ENCODE data around the gene MCEMP1. TPM values are rescaled to one million over a fixed set of nuclear protein-coding genes. Genes with fewer than 3 reads are reported as not detected.

The MCEMP1 gene
- total RNA-seq (2016; rRNA removed; fragmentation: Illumina TruSeq; extraction: Trizol): not detected in 2 replicates
- not detected in 2 replicates for total RNA-seq (2016; cell fraction: cytosol; rRNA removed; fragmentation: Illumina TruSeq; extraction: Trizol; ENCODE audit: low read depth)
- not detected in 2 replicates for total RNA-seq (2016; cell fraction: insoluble cytoplasmic fraction; rRNA removed; fragmentation: Illumina TruSeq; extraction: Trizol)
- total RNA-seq (2016; cell fraction: membrane; rRNA removed; fragmentation: Illumina TruSeq; extraction: Trizol): not detected in 2 replicates
- total RNA-seq (2016; cell fraction: nucleus; rRNA removed; fragmentation: Illumina TruSeq; extraction: Trizol): not detected in 2 replicates
- polyA plus RNA-seq (2011; rRNA removed): not detected in 2 replicates
- 0.04 TPM in 1 of 2 replicates, not detected in the other for polyA plus RNA-seq (2011; cell fraction: cytosol; rRNA removed)
- not detected in 2 replicates for polyA plus RNA-seq (2011; cell fraction: nucleus; rRNA removed)
- polyA plus RNA-seq (2012): not detected in 2 replicates
- polyA plus RNA-seq (2016; cell fraction: cytosol; fragmentation: Illumina TruSeq; extraction: Trizol; ENCODE audit: low read depth): not detected in 2 replicates
- polyA plus RNA-seq (2016; cell fraction: insoluble cytoplasmic fraction; fragmentation: Illumina TruSeq; extraction: Trizol; ENCODE audit: low read depth): not detected in 2 replicates
- not detected in 2 replicates for polyA plus RNA-seq (2016; cell fraction: membrane; fragmentation: Illumina TruSeq; extraction: Trizol; ENCODE audit: low read depth)
- polyA plus RNA-seq (2016; cell fraction: nucleus; fragmentation: Illumina TruSeq; extraction: Trizol; ENCODE audit: insufficient read depth, low read depth): not detected in 2 replicates
- not detected in 2 replicates for polyA minus RNA-seq (2011; rRNA and poly(A)+ RNA removed; ENCODE audit: low replicate concordance)
- not detected in 2 replicates for polyA minus RNA-seq (2011; cell fraction: cytosol; rRNA and poly(A)+ RNA removed)
- not detected in 2 replicates for polyA minus RNA-seq (2011; cell fraction: nucleus; rRNA and poly(A)+ RNA removed)
- not detected for Bru-seq, nascent RNA
- not detected for BruChase-seq, experiment 1, labeled RNA remaining after a 6-hour chase
- not detected for BruChase-seq, experiment 2, labeled RNA remaining after a 2-hour chase
- long read RNA-seq, experiment 1: 0 reads
- long read RNA-seq, experiment 2: 0 reads

GRCh38 chr19:7676854-7677253, at the start of gene MCEMP1:
TSS of gene MCEMP1 (plus strand) at chr19:7677090. CDS start at chr19:7677121, 31 bp downstream.
- H3K9me3 ChIP-seq (ENCODE audit: low read length): no peaks in the 10 kb centered on the region
- in situ Hi-C loops (cut with HindIII; ENCODE audit: extremely low pct_ligation_motif_present, low pct_unique_long_range_greater_than_20kb): no loop called here
- ChIA-PET POLR2A (no interaction called here), CTCF (ENCODE audit: low intra/inter-chr PET ratio, low total read pairs) (no interaction called here)
- FAIRE-seq: no peak
- H3K4me1 ChIP-seq (ENCODE audit: insufficient read depth, low read length): peaks cover 33% of the 10 kb centered on the region
- no peak for ATAC-seq
- TF ChIP-seq SP5 (CRISPR knock-in tag; IDR thresholded peaks at IDR 0.05; ENCODE audit: borderline replicate concordance, low read depth): no peak
- no peak within 1 kb of the TSS for H3K4me3 ChIP-seq (replicated peaks in 1 of 3; ENCODE audit: insufficient read depth in 1 of 3, low read depth in 2 of 3, low read length in 3 of 3)
- no peaks in the 10 kb centered on the region for H3K36me3 ChIP-seq (replicated peaks in 1 of 2; ENCODE audit: control insufficient read depth in 1 of 2, insufficient read depth in 2 of 2, low read length in 2 of 2)
- WGBS (ENCODE audit: low lambda C conversion rate): 16% methylated on average over 10 of the region's 10 CpGs
- no peak within 1 kb of the TSS for H3K27ac ChIP-seq (ENCODE audit: extremely low read length, insufficient read depth, low read length)
- H3K9ac ChIP-seq (ENCODE audit: insufficient read depth, low read depth, low read length): no peak within 1 kb of the TSS
- intact Hi-C loops (cut with micrococcal nuclease; ENCODE audit: unreplicated experiment): no loop called here
- no TSS peak for BruUV-seq (replicated peaks)
- peaks cover 3 to 22% of the 10 kb centered on the region in 2 experiments; a peak in 2 of 5 replicates for H3K27me3 ChIP-seq (ENCODE audit: control insufficient read depth in 1 of 2, insufficient read depth in 2 of 2, low read length in 2 of 2)
- DNase-seq (ENCODE audit: low spot score): no peak
- no peak within 1 kb of the TSS for H2AFZ ChIP-seq (ENCODE audit: low read length)
- no peaks in the 10 kb centered on the region for H4K20me1 ChIP-seq (ENCODE audit: insufficient read depth, low read length)
- peaks cover 5% of the 10 kb centered on the region for H3K79me2 ChIP-seq (ENCODE audit: insufficient read depth, low read length)
- no peak within 1 kb of the TSS for H3K4me2 ChIP-seq (ENCODE audit: low read depth, low read length)

GRCh38 chr19:7627166-7627565, 49.7 kb upstream of the MCEMP1 start:
- POLR2A ChIA-PET: no interaction called here
- no peak overlapping the region for H2AFZ ChIP-seq (ENCODE audit: low read length)
- WGBS (ENCODE audit: low lambda C conversion rate): 98% methylated on average over 20 of the region's 24 CpGs
- H3K4me3 ChIP-seq (replicated peaks in 1 of 3; ENCODE audit: insufficient read depth in 1 of 3, low read depth in 2 of 3, low read length in 3 of 3): no peak overlapping the region
- no peak for DNase-seq (ENCODE audit: low spot score)
- no peak overlapping the region for H3K27ac ChIP-seq (ENCODE audit: extremely low read length, insufficient read depth, low read length)
- intact Hi-C loops (cut with micrococcal nuclease; ENCODE audit: unreplicated experiment): no loop called here
- H3K9me3 ChIP-seq (ENCODE audit: low read length): no peaks in the 10 kb centered on the region
- no peak overlapping the region for H3K9ac ChIP-seq (ENCODE audit: insufficient read depth, low read depth, low read length)
- no peaks in the 10 kb centered on the region; a peak in 2 of 5 replicates for H3K27me3 ChIP-seq (ENCODE audit: control insufficient read depth in 1 of 2, insufficient read depth in 2 of 2, low read length in 2 of 2)
- peaks cover 14 to 44% of the 10 kb centered on the region in 2 experiments for H3K36me3 ChIP-seq (replicated peaks in 1 of 2; ENCODE audit: control insufficient read depth in 1 of 2, insufficient read depth in 2 of 2, low read length in 2 of 2)
- no peak for ATAC-seq
- CTCF ChIA-PET (ENCODE audit: low intra/inter-chr PET ratio, low total read pairs): no interaction called here
- H3K4me1 ChIP-seq (ENCODE audit: insufficient read depth, low read length): peaks cover 22% of the 10 kb centered on the region
- no peak for FAIRE-seq
- H3K4me2 ChIP-seq (ENCODE audit: low read depth, low read length): no peak overlapping the region
- in situ Hi-C loops (cut with HindIII; ENCODE audit: extremely low pct_ligation_motif_present, low pct_unique_long_range_greater_than_20kb): no loop called here
- peaks cover 38% of the 10 kb centered on the region for H3K79me2 ChIP-seq (ENCODE audit: insufficient read depth, low read length)
- BruUV-seq (replicated peaks): no TSS peak
- H4K20me1 ChIP-seq (ENCODE audit: insufficient read depth, low read length): no peaks in the 10 kb centered on the region
- TF ChIP-seq RORA (CRISPR knock-in tag; IDR thresholded peaks at IDR 0.05) (no peak), ARID3A (IDR thresholded peaks at IDR 0.05; ENCODE audit: low read depth, low read length) (no peak), RBFOX2 (IDR thresholded peaks at IDR 0.05; ENCODE audit: low read depth, low read length) (no peak), SRSF1 (optimal IDR thresholded peaks at IDR 0.05; ENCODE audit: low read depth, low read length) (no peak), SNAPC2 (CRISPR knock-in tag; IDR thresholded peaks at IDR 0.05) (no peak), ZNF572 (CRISPR knock-in tag; IDR thresholded peaks at IDR 0.05) (no peak), NR2F1 (CRISPR knock-in tag; IDR thresholded peaks at IDR 0.05) (no peak), FOXO1 (CRISPR knock-in tag; IDR thresholded peaks at IDR 0.05) (no peak)
- TF ChIP-seq, protein P1, sequence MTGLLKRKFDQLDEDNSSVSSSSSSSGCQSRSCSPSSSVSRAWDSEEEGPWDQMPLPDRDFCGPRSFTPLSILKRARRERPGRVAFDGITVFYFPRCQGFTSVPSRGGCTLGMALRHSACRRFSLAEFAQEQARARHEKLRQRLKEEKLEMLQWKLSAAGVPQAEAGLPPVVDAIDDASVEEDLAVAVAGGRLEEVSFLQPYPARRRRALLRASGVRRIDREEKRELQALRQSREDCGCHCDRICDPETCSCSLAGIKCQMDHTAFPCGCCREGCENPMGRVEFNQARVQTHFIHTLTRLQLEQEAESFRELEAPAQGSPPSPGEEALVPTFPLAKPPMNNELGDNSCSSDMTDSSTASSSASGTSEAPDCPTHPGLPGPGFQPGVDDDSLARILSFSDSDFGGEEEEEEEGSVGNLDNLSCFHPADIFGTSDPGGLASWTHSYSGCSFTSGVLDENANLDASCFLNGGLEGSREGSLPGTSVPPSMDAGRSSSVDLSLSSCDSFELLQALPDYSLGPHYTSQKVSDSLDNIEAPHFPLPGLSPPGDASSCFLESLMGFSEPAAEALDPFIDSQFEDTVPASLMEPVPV (CRISPR knock-in tag; IDR thresholded peaks at IDR 0.05): no peak
- TF ChIP-seq, protein P2, sequence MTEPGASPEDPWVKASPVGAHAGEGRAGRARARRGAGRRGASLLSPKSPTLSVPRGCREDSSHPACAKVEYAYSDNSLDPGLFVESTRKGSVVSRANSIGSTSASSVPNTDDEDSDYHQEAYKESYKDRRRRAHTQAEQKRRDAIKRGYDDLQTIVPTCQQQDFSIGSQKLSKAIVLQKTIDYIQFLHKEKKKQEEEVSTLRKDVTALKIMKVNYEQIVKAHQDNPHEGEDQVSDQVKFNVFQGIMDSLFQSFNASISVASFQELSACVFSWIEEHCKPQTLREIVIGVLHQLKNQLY (CRISPR knock-in tag; IDR thresholded peaks at IDR 0.05): no peak

All from HepG2 (cell line).